OCI-LY3 (cell line): ENCODE measurements around the gene STARD9.

Source experiments
- H2AFZ ChIP-seq: fragments of 200-600, 300-600 bp; shearing (Covaris generic); 2 replicates; pipeline ENCODE4 v1.6.0; 2014; ENCODE audit warnings: antibody characterized with exemption, low read depth, low read length
- H3K27ac ChIP-seq: fragments of 200-600, 300-600 bp; sonication (generic); 2 replicates; pipeline ENCODE4 v1.5.1; 2014; ENCODE audit warnings: mild to moderate bottlenecking, low read length, moderate library complexity, mixed read lengths
- H3K27me3 ChIP-seq: fragments of 200-600, 300-600 bp; sonication (generic); 2 replicates; pipeline ENCODE4 v1.6.1; 2014; ENCODE audit warnings: low read depth, low read length, mixed read lengths
- H3K36me3 ChIP-seq: fragments of 200-600, 300-600 bp; sonication (generic); replicated peaks from 2 replicates; pipeline ENCODE3; 2014; ENCODE audit warnings: low read depth, low read length, mixed read lengths
- H3K4me1 ChIP-seq: fragments of 300-600, 200-600 bp; sonication (generic); 2 replicates; pipeline ENCODE4 v1.6.1; 2014; ENCODE audit warnings: low read length, mixed read lengths
- H3K4me2 ChIP-seq: fragments of 200-600, 300-600 bp; sonication (generic); 2 replicates; pipeline ENCODE4 v1.6.1; 2014; ENCODE audit warnings: low read length, mixed read lengths
- H3K4me3 ChIP-seq: fragments of 300-600, 200-600 bp; sonication (generic); 2 replicates; pipeline ENCODE4 v1.5.1; 2014; ENCODE audit warnings: antibody characterized with exemption, mild to moderate bottlenecking, low read length, moderate library complexity
- H3K79me2 ChIP-seq: fragments of 300-600, 200-600 bp; shearing (Covaris generic); 2 replicates; pipeline ENCODE4 v1.6.1; 2014; ENCODE audit warnings: mild to moderate bottlenecking, low read length, mixed read lengths
- H3K9ac ChIP-seq: fragments of 300-600, 200-600 bp; shearing (Covaris generic); 2 replicates; pipeline ENCODE4 v1.6.0; 2014; ENCODE audit warnings: mild to moderate bottlenecking, low read length, moderate library complexity
- H3K9me3 ChIP-seq: fragments of 200-600, 300-600 bp; shearing (Covaris generic); 2 replicates; pipeline ENCODE4 v1.6.1; 2014; ENCODE audit warnings: low read length, mixed read lengths; ENCODE audit not compliant: insufficient read depth
- H4K20me1 ChIP-seq: fragments of 200-600, 300-600 bp; sonication (generic); 2 replicates; pipeline ENCODE4 v1.6.1; 2016; ENCODE audit warnings: low read length, mixed read lengths; ENCODE audit not compliant: insufficient read depth
- CTCF ChIP-seq: fragments of 200-600, 300-600 bp; sonication (generic); IDR thresholded peaks from 2 replicates; pipeline ENCODE4 v1.5.1; 2014; ENCODE audit warnings: antibody characterized with exemption, low read length, low read depth
- EZH2phosphoT487 ChIP-seq: fragments of 200-600 bp; shearing (Covaris generic); IDR thresholded peaks from 2 replicates; pipeline ENCODE4 v1.6.1; 2018; ENCODE audit warnings: antibody characterized with exemption, mixed run types, low read depth

Gene STARD9

GRCh38 chr15:42735382-42736165 is 160.2 kb downstream of the STARD9 start:
- Histone ChIP-seq H3K4me3 (peak overlapping the region; percentile 95), H3K27ac (no peak overlapping the region)

GRCh38 chr15:42736178-42736792 is 160.9 kb downstream of the STARD9 start:
- peak overlapping the region; percentile 27; the same call in 1 of the 2 replicates for H2AFZ ChIP-seq
- H3K9ac ChIP-seq = peak overlapping the region; percentile 86
- H3K36me3 ChIP-seq = peaks cover 28% of the 10 kb centered on the region
- H3K27me3 ChIP-seq = no peaks in the 10 kb centered on the region
- peaks cover 4% of the 10 kb centered on the region; the same call in 1 of the 2 replicates for H4K20me1 ChIP-seq
- H3K27ac ChIP-seq = peak overlapping the region; percentile 14; the same call in 1 of the 2 replicates
- peaks cover 18% of the 10 kb centered on the region for H3K79me2 ChIP-seq
- TF ChIP-seq EZH2phosphoT487 = no peak
- TF ChIP-seq CTCF = no peak
- H3K4me3 ChIP-seq = peak overlapping the region; percentile 95
- no peaks in the 10 kb centered on the region for H3K9me3 ChIP-seq
- H3K4me1 ChIP-seq = peaks cover 27% of the 10 kb centered on the region
- H3K4me2 ChIP-seq = peak overlapping the region; percentile 93

More at GRCh38 chr15:42735382-42736165, 160.2 kb downstream of the STARD9 start:
- Histone ChIP-seq H3K4me2 (peak overlapping the region; percentile 93), H3K9ac (peak overlapping the region; percentile 86), H3K4me1 (peaks cover 27% of the 10 kb centered on the region), H4K20me1 (peaks cover 4% of the 10 kb centered on the region; the same call in 1 of the 2 replicates), H3K36me3 (peaks cover 33% of the 10 kb centered on the region), H3K27me3 (no peaks in the 10 kb centered on the region), H3K79me2 (peaks cover 18% of the 10 kb centered on the region), H2AFZ (no peak overlapping the region), H3K9me3 (no peaks in the 10 kb centered on the region)
- TF ChIP-seq EZH2phosphoT487 (no peak), CTCF (no peak)

GRCh38 chr15:42736793-42737528 is 161.6 kb downstream of the STARD9 start, which contains the start of gene CDAN1:
TSS of gene CDAN1 (minus strand) at chr15:42737128. CDS start at chr15:42737102, 26 bp downstream.
- TF ChIP-seq CTCF (no peak), EZH2phosphoT487 (no peak)
- Histone ChIP-seq H3K79me2 (peaks cover 18% of the 10 kb centered on the region), H3K4me3 (peak within 1 kb of the TSS; percentile 95), H3K9ac (peak within 1 kb of the TSS; percentile 86), H3K4me2 (peak within 1 kb of the TSS; percentile 93), H3K27ac (peak within 1 kb of the TSS; percentile 14; the same call in 1 of the 2 replicates), H3K27me3 (no peaks in the 10 kb centered on the region), H3K9me3 (no peaks in the 10 kb centered on the region), H4K20me1 (peaks cover 4% of the 10 kb centered on the region; the same call in 1 of the 2 replicates), H3K36me3 (peaks cover 22% of the 10 kb centered on the region), H2AFZ (peak within 1 kb of the TSS; percentile 48), H3K4me1 (peaks cover 27% of the 10 kb centered on the region)
